Left cardiac atrium (tissue), 4 donors: ENCODE measurements around the gene ZBTB39. TPM values are rescaled to one million over a fixed set of nuclear protein-coding genes. Genes with fewer than 3 reads are reported as not detected.
"Not testable (repeated sequence)": the region's sequence is repeated elsewhere in the genome, so short reads cannot be mapped to it uniquely, and the experiment has no call there.

Source experiments
- ATAC-seq, 2 donors: fragments of 200-7000 bp; cut with Tn5 transposase; one replicate each; pipeline ENCODE4 v1.9.1; 2020; ENCODE audit warnings: mild to moderate bottlenecking in 2 of 2, moderate library complexity in 2 of 2
- DNase-seq: peaks from one replicate; pipeline ENCODE4 v3.0.0-alpha.2; 2020
- intact Hi-C, 2 donors: fragments of 100-400 bp; cut with DNase I; formaldehyde crosslinking; loops; one replicate each; pipeline versions ENCODE4 v1.14.1 to v1.15.1; 2022 to 2023
- total RNA-seq, 2 donors: library from RNA; stranded (reverse); fragmentation: NEBNext Ultra II Directional; extraction: Animal tissue kit (Norgen Biotek cat#: 25700); gene quantifications; one replicate each; pipeline ENCODE4 v1.2.1, GENCODE V29; 2021
- donor health status: DM: no; HTN: yes; CAD: no.
- donor health status: DM: no; HTN: yes; CAD: no; lungs with severe emphysema.
- donor health status: DM: yes; HTN: yes; CAD: no.
- donor health status: Dilated cardiomyopathy.

The ZBTB39 gene
- total RNA-seq, 2 donors from 2014 or later = 3.8 to 4.5 TPM

- ATAC-seq (no peak), DNase-seq (no peak)
- intact Hi-C loops = loop anchor here (5.0 to 10.0 kb wide), 2 partner anchors 155 to 228 kb away; partner anchors contain the start of gene HSD17B6 (in 1 of the 2)
Measured at GRCh38 chr12:56989861-56990610, 16.3 kb downstream of the ZBTB39 start.

GRCh38 chr12:56988207-56988739 is 18.1 kb downstream of the ZBTB39 start:
- peak; percentile 53 for DNase-seq
- ATAC-seq = peak; percentile 69 to 85
- intact Hi-C loops = loop anchor here (5.0 to 10.0 kb wide), 2 partner anchors 153 to 226 kb away; partner anchors contain the start of gene HSD17B6 (in 1 of the 2)

- ATAC-seq (peak; percentile 86), DNase-seq (peak; percentile 82)
- intact Hi-C loops = loop anchor here (2.0 to 10.0 kb wide), 3 partner anchors 153 to 225 kb away; partner anchors contain the start of gene HSD17B6 (in 2 of the 2)
Measured at GRCh38 chr12:56987551-56988053, 18.7 kb downstream of the ZBTB39 start.

GRCh38 chr12:56987011-56987410 is 19.3 kb downstream of the ZBTB39 start:
- ATAC-seq (no peak), DNase-seq (no peak)
- intact Hi-C loops = loop anchor here (2.0 to 10.0 kb wide), 3 partner anchors 152 to 225 kb away; partner anchors contain the start of gene HSD17B6 (in 2 of the 2)

GRCh38 chr12:56985714-56986113 is 20.6 kb downstream of the ZBTB39 start:
- peak in 1 of 2 donors; percentile 64 for ATAC-seq
- intact Hi-C loops = loop anchor here (2.0 to 10.0 kb wide), 3 partner anchors 151 to 223 kb away; partner anchors contain the start of gene HSD17B6 (in 2 of the 2)
- not testable (repeated sequence) for DNase-seq

GRCh38 chr12:56983386-56983785 is 23.0 kb downstream of the ZBTB39 start:
- ATAC-seq (no peak), DNase-seq (no peak)
- intact Hi-C loops = loop anchor here in 1 of 2 donors (10.0 kb wide), 1 partner anchor 149 kb away; no protein-coding TSS in a partner anchor

- intact Hi-C loops = loop anchor here in 1 of 2 donors (10.0 kb wide), 1 partner anchor 148 kb away; no protein-coding TSS in a partner anchor
- not testable (repeated sequence) for DNase-seq, ATAC-seq
Measured at GRCh38 chr12:56982578-56983236, 23.6 kb downstream of the ZBTB39 start.

- intact Hi-C loops = loop anchor here in 1 of 2 donors (10.0 kb wide), 1 partner anchor 146 kb away; no protein-coding TSS in a partner anchor
- DNase-seq = no peak
- ATAC-seq = no peak
Measured at GRCh38 chr12:56980941-56981530, 25.3 kb downstream of the ZBTB39 start.

GRCh38 chr12:56980268-56980667 is 26.1 kb downstream of the ZBTB39 start:
- ATAC-seq = no peak
- intact Hi-C loops = loop anchor here in 1 of 2 donors (10.0 kb wide), 1 partner anchor 145 kb away; no protein-coding TSS in a partner anchor
- no peak for DNase-seq

GRCh38 chr12:56979628-56980027 is 26.7 kb downstream of the ZBTB39 start:
- intact Hi-C loops = loop anchor here in 1 of 2 donors (10.0 kb wide), 1 partner anchor 145 kb away; no protein-coding TSS in a partner anchor

GRCh38 chr12:56978397-56979138 is 27.8 kb downstream of the ZBTB39 start:
- intact Hi-C loops = no loop called here
- no peak for DNase-seq
- ATAC-seq = no peak

More at GRCh38 chr12:56979628-56980027, 26.7 kb downstream of the ZBTB39 start:
- no peak for ATAC-seq
- no peak for DNase-seq

- intact Hi-C loops, DNase-seq, ATAC-seq: not testable (repeated sequence)
Measured at GRCh38 chr12:56977361-56977760, 29.0 kb downstream of the ZBTB39 start.

GRCh38 chr12:56974224-56974623 is 32.1 kb downstream of the ZBTB39 start:
- ATAC-seq, intact Hi-C loops, DNase-seq: not testable (repeated sequence)

- DNase-seq, intact Hi-C loops, ATAC-seq: not testable (repeated sequence)
Measured at GRCh38 chr12:56968910-56969309, 37.4 kb downstream of the ZBTB39 start.

- ATAC-seq, intact Hi-C loops, DNase-seq: not testable (repeated sequence)
Measured at GRCh38 chr12:56965997-56966642, 40.2 kb downstream of the ZBTB39 start.

GRCh38 chr12:56965124-56965523 is 41.2 kb downstream of the ZBTB39 start:
- ATAC-seq, intact Hi-C loops, DNase-seq: not testable (repeated sequence)

- ATAC-seq, intact Hi-C loops, DNase-seq: not testable (repeated sequence)
Measured at GRCh38 chr12:56963557-56963956, 42.8 kb downstream of the ZBTB39 start.
